OCI-LY1 (cell line): ENCODE results near the gene KLRF2.

ENCODE experiments used
- H2AFZ ChIP-seq: fragments of 200-600 bp; sonication (generic), shearing (Covaris generic); 2 replicates; pipeline ENCODE4 v1.6.0; 2014; ENCODE audit warnings: antibody characterized with exemption, mild to moderate bottlenecking, low read length
- H3F3A ChIP-seq: fragments of 200-600 bp; sonication (generic), shearing (Covaris generic); 2 replicates; pipeline ENCODE4 v1.6.0; 2014; ENCODE audit warnings: mild to moderate bottlenecking, antibody characterized with exemption, low read length, moderate library complexity; ENCODE audit not compliant: insufficient read depth
- H3K27ac ChIP-seq: fragments of 200-600 bp; sonication (generic); 2 replicates; pipeline ENCODE4 v1.5.1; 2014; ENCODE audit warnings: low read length, mixed run types, mild to moderate bottlenecking, low read depth; ENCODE audit not compliant: poor library complexity, severe bottlenecking
- H3K27me3 ChIP-seq: fragments of 200-600 bp; sonication (generic); 2 replicates; pipeline ENCODE4 v1.6.0; 2014; ENCODE audit warnings: antibody characterized with exemption, mild to moderate bottlenecking, low read length, moderate library complexity; ENCODE audit not compliant: insufficient read depth
- H3K36me3 ChIP-seq: fragments of 200-600 bp; sonication (generic); 2 replicates; pipeline ENCODE4 v1.6.1; 2014; ENCODE audit warnings: mild to moderate bottlenecking, antibody characterized with exemption, low read length, moderate library complexity, mixed read lengths; ENCODE audit not compliant: insufficient read depth
- H3K4me1 ChIP-seq: fragments of 200-600 bp; sonication (generic); 2 replicates; pipeline ENCODE4 v1.5.1; 2014; ENCODE audit warnings: mild to moderate bottlenecking, low read length, moderate library complexity; ENCODE audit not compliant: insufficient read depth, severe bottlenecking
- H3K4me2 ChIP-seq: fragments of 200-600 bp; sonication (generic), shearing (Covaris generic); 2 replicates; pipeline ENCODE4 v1.6.1; 2014; ENCODE audit warnings: low read length
- H3K4me3 ChIP-seq: fragments of 200-600 bp; sonication (generic); 2 replicates; pipeline ENCODE4 v1.5.1; 2014; ENCODE audit warnings: low read length, low read depth, mild to moderate bottlenecking, mixed read lengths; ENCODE audit not compliant: poor library complexity, severe bottlenecking
- H3K79me2 ChIP-seq: fragments of 200-600 bp; shearing (Covaris generic); 2 replicates; pipeline ENCODE4 v1.6.1; 2016; ENCODE audit warnings: mixed run types, low read length, mixed read lengths; ENCODE audit not compliant: insufficient read depth
- H3K9ac ChIP-seq: fragments of 200-600 bp; sonication (generic), shearing (Covaris generic); 2 replicates; pipeline ENCODE4 v1.6.1; 2014; ENCODE audit warnings: mild to moderate bottlenecking, low read length, mixed read lengths
- H3K9me2 ChIP-seq: fragments of 200-600 bp; sonication (generic), shearing (Covaris generic); 2 replicates; pipeline ENCODE4 v1.6.1; 2014; ENCODE audit warnings: low read depth, mild to moderate bottlenecking, low read length, mixed read lengths
- H3K9me3 ChIP-seq: fragments of 200-600 bp; shearing (Covaris generic); 2 replicates; pipeline ENCODE4 v1.6.1; 2014; ENCODE audit warnings: low read length, mixed read lengths
- H4K20me1 ChIP-seq: fragments of 200-600 bp; sonication (generic), shearing (Covaris generic); 2 replicates; pipeline ENCODE4 v1.6.0; 2016; ENCODE audit warnings: mild to moderate bottlenecking, low read length; ENCODE audit not compliant: insufficient read depth
- CTCF ChIP-seq: fragments of 200-600 bp; sonication (generic), shearing (Covaris generic); IDR thresholded peaks from 2 replicates; pipeline ENCODE4 v1.5.1; 2017; ENCODE audit warnings: mild to moderate bottlenecking, antibody characterized with exemption, low read length, moderate library complexity, mixed read lengths
- EZH2 ChIP-seq: fragments of 200-600 bp; sonication (generic), shearing (Covaris generic); IDR thresholded peaks from 2 replicates; pipeline ENCODE4 v1.8.0; 2017; ENCODE audit warnings: borderline replicate concordance, mixed run types, mild to moderate bottlenecking, antibody characterized with exemption, low read length, moderate library complexity, mixed read lengths

KLRF2 gene

GRCh38 chr12:9941838-9942237 lies 60.5 kb downstream of the KLRF2 start:
- no peaks in the 10 kb centered on the region for H3K9me2 ChIP-seq

GRCh38 chr12:9943240-9943639 lies 62.0 kb downstream of the KLRF2 start:
- no peaks in the 10 kb centered on the region for H3K79me2 ChIP-seq
- H3K9me2 ChIP-seq = no peaks in the 10 kb centered on the region
- no peaks in the 10 kb centered on the region for H3K9me3 ChIP-seq
- H3K4me1 ChIP-seq = no peaks in the 10 kb centered on the region
- no peak overlapping the region for H3K9ac ChIP-seq
- no peak overlapping the region for H3K4me2 ChIP-seq
- no peaks in the 10 kb centered on the region for H3K36me3 ChIP-seq
- H3K27ac ChIP-seq = no peak overlapping the region
- no peak overlapping the region for H2AFZ ChIP-seq
- H3K27me3 ChIP-seq = no peaks in the 10 kb centered on the region
- H4K20me1 ChIP-seq = no peaks in the 10 kb centered on the region
- no peak for TF ChIP-seq CTCF
- no peak for TF ChIP-seq EZH2
- no peaks in the 10 kb centered on the region for H3F3A ChIP-seq
- H3K4me3 ChIP-seq = no peak overlapping the region

More at GRCh38 chr12:9941838-9942237, 60.5 kb downstream of the KLRF2 start:
- H3K9ac ChIP-seq = no peak overlapping the region
- H3K36me3 ChIP-seq = no peaks in the 10 kb centered on the region
- H3K79me2 ChIP-seq = no peaks in the 10 kb centered on the region
- H3K27me3 ChIP-seq = no peaks in the 10 kb centered on the region
- TF ChIP-seq EZH2 (no peak), CTCF (no peak)
- no peaks in the 10 kb centered on the region for H3F3A ChIP-seq
- no peak overlapping the region for H3K4me3 ChIP-seq
- no peaks in the 10 kb centered on the region for H3K4me1 ChIP-seq
- H3K4me2 ChIP-seq = no peak overlapping the region
- H3K27ac ChIP-seq = no peak overlapping the region
- H3K9me3 ChIP-seq = no peaks in the 10 kb centered on the region
- H2AFZ ChIP-seq = no peak overlapping the region
- H4K20me1 ChIP-seq = no peaks in the 10 kb centered on the region

- no peak overlapping the region for H3K27ac ChIP-seq
- H3K9me2 ChIP-seq = no peaks in the 10 kb centered on the region
- no peaks in the 10 kb centered on the region for H4K20me1 ChIP-seq
- H3K4me1 ChIP-seq = no peaks in the 10 kb centered on the region
- H3K27me3 ChIP-seq = no peaks in the 10 kb centered on the region
- H3K36me3 ChIP-seq = no peaks in the 10 kb centered on the region
- no peaks in the 10 kb centered on the region for H3K9me3 ChIP-seq
- no peak overlapping the region for H2AFZ ChIP-seq
- no peak overlapping the region for H3K9ac ChIP-seq
- H3K4me2 ChIP-seq = no peak overlapping the region
- H3F3A ChIP-seq = no peaks in the 10 kb centered on the region
- no peak for TF ChIP-seq CTCF
- TF ChIP-seq EZH2 = no peak
- no peaks in the 10 kb centered on the region for H3K79me2 ChIP-seq
- no peak overlapping the region for H3K4me3 ChIP-seq
These were observed 63.1 kb downstream of the KLRF2 start for GRCh38 chr12:9944391-9944790.
